Urinary bladder (tissue), 4 donors: ENCODE measurements around the gene MRPL10. TPM values are rescaled to one million over a fixed set of nuclear protein-coding genes. Genes with fewer than 3 reads are reported as not detected.

Source experiments
- DNase-seq: peaks from one replicate; pipeline ENCODE4 v3.0.0-alpha.2; 2015; ENCODE audit errors: extremely low spot score
- H3K27ac ChIP-seq: one replicate; pipeline ENCODE4 v1.5.1; 2013; ENCODE audit warnings: low read depth, mild to moderate bottlenecking, moderate library complexity
- H3K36me3 ChIP-seq: one replicate; pipeline ENCODE4 v1.6.1; 2013; ENCODE audit warnings: mild to moderate bottlenecking, moderate library complexity; ENCODE audit not compliant: insufficient read depth
- H3K4me1 ChIP-seq: one replicate; pipeline ENCODE4 v1.6.1; 2013; ENCODE audit warnings: mild to moderate bottlenecking, moderate library complexity; ENCODE audit not compliant: insufficient read depth
- H3K4me3 ChIP-seq: one replicate; pipeline ENCODE4 v1.5.1; 2013; ENCODE audit warnings: low read depth, low read length
- WGBS: extraction: QIAGEN DNeasy Blood & Tissue Kit; methylation state at CpG from one replicate; pipeline ENCODE4 v1.1.7; 2013; 5-methylcytosine and 5-hydroxymethylcytosine counted together
- polyA plus RNA-seq: library from polyadenylated mRNA; stranded (reverse); fragments of 200-250 nt; gene quantifications from one replicate; pipeline ENCODE4 v1.2.3, GENCODE V29; 2013
- total RNA-seq: library from RNA; depleted of rRNA; stranded (reverse); fragments of >200 nt; gene quantifications from one replicate; pipeline ENCODE4 v1.2.3, GENCODE V29; 2014
- donor health status: healthy with polysubstance abuse.
- donor health status: healthy.

Gene MRPL10
- total and polyA plus RNA-seq, 2 donors, result 8.5 to 80.9 TPM

DNA sequence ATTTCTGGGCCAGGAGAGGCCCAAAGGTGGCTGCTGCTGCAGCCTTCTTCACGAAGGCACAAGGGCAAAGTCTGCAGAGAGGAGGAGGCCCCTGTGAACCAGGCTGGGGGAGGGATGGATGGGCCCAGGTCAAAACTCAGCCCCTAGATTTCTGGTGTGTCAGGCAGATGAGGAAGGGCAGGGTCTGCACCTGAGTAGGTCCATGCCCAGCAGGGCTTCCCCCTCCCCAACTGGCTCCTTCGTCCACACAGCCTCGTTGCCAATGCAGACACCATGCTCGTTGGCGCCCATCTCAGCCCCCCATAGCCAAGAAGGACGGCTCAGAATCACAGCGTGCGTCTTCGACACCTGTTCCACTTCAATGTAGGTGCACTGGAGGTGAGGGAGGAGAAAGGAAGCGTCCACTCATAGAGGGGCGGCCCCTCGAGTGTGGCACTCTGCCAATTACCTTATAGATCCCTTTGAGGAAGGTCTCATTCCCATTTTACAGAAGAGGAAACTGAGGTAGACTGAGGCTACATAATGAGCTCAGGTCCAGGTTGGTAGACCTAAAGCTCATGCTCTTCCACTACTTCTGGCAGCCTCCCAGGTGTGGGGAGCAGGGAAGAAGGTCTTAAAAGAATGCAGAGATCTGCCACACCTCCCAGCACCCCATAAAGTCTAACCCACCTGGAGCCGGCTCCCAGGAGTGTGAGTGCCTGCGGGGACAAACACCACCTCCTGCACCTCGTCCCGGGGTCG, 8.8 kb upstream of the MRPL10 start:
- no peak for DNase-seq
- Histone ChIP-seq H3K4me3 (peak overlapping the region; percentile 54), H3K27ac (no peak overlapping the region), H3K4me1 (no peaks in the 10 kb centered on the region), H3K36me3 (no peaks in the 10 kb centered on the region)
- 47% methylated on average over 17 of the region's 17 CpGs for WGBS

DNA sequence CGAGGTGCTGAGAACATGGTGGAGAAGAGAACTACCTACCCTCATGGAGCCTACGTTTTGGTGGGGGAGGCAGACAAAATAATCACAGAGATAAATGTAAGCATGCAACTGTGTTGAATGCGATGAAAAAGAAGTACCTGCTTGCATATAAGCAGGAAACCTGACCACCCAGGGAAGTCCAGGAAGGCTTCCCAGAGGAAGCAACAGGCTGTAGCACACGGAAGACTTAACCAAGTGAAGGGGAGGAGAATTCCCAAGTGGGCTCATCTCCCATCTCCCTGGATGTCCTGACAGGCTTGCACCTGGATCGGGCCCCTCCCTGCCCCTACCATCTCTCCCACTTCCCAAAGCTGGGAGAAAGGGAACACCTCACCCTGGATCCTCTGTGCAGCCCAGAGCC, 7.7 kb upstream of the MRPL10 start:
- no peak for DNase-seq
- Histone ChIP-seq H3K27ac (no peak overlapping the region), H3K4me1 (no peaks in the 10 kb centered on the region), H3K4me3 (no peak overlapping the region), H3K36me3 (no peaks in the 10 kb centered on the region)
- WGBS, result 90% methylated on average over 5 of the region's 5 CpGs

GRCh38 chr17:47838636-47839035, 7.3 kb upstream of the MRPL10 start:
- H3K4me1 ChIP-seq, result no peaks in the 10 kb centered on the region
- H3K27ac ChIP-seq, result no peak overlapping the region
- no peak overlapping the region for H3K4me3 ChIP-seq
- no peaks in the 10 kb centered on the region for H3K36me3 ChIP-seq
- no peak for DNase-seq
- WGBS, result 89% methylated on average over 13 of the region's 13 CpGs

GRCh38 chr17:47837401-47838039, 6.2 kb upstream of the MRPL10 start:
- DNase-seq, result no peak

DNA sequence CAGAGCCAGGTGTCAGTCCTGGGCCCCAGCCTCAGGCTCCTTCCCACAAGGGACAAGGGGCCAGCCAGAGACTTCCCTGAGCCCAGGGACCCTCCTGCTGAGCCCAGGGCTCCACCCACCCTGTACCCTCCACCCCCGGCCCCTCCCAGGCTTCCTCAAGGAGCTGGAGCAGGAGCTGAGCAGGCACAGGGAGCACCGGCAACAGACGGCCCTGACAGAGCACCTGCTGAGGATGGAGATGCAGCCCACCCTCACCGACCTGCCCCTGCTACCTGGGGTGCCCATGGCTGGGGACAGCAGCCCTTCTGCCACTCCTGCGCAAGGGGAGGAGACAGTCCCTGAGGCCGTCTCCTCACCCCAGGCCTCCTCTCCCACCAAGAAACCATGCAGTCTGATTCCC, 5.3 kb upstream of the MRPL10 start:
- no peak overlapping the region for H3K4me3 ChIP-seq
- no peaks in the 10 kb centered on the region for H3K4me1 ChIP-seq
- H3K27ac ChIP-seq, result no peak overlapping the region
- no peak for DNase-seq
- 82% methylated on average over 6 of the region's 6 CpGs for WGBS
- H3K36me3 ChIP-seq, result no peaks in the 10 kb centered on the region

More at GRCh38 chr17:47837401-47838039, 6.2 kb upstream of the MRPL10 start:
- H3K4me1 ChIP-seq, result no peaks in the 10 kb centered on the region
- 65% methylated on average over 13 of the region's 13 CpGs for WGBS
- no peak overlapping the region for H3K4me3 ChIP-seq
- H3K36me3 ChIP-seq, result no peaks in the 10 kb centered on the region
- no peak overlapping the region for H3K27ac ChIP-seq

- DNase-seq, result no peak
- H3K36me3 ChIP-seq, result no peaks in the 10 kb centered on the region
- H3K27ac ChIP-seq, result no peak overlapping the region
- no peak overlapping the region for H3K4me3 ChIP-seq
- 62% methylated on average over 5 of the region's 5 CpGs for WGBS
- no peaks in the 10 kb centered on the region for H3K4me1 ChIP-seq
These were observed 3.4 kb upstream of the MRPL10 start for GRCh38 chr17:47834756-47835155.

- Histone ChIP-seq H3K36me3 (peaks cover 3% of the 10 kb centered on the region), H3K27ac (no peak overlapping the region), H3K4me1 (no peaks in the 10 kb centered on the region), H3K4me3 (peak overlapping the region; percentile 51)
- DNase-seq, result no peak
- WGBS, result 8% methylated on average over 7 of the region's 7 CpGs
These were observed 590 bp upstream of the MRPL10 start for GRCh38 chr17:47831934-47832327.

DNA sequence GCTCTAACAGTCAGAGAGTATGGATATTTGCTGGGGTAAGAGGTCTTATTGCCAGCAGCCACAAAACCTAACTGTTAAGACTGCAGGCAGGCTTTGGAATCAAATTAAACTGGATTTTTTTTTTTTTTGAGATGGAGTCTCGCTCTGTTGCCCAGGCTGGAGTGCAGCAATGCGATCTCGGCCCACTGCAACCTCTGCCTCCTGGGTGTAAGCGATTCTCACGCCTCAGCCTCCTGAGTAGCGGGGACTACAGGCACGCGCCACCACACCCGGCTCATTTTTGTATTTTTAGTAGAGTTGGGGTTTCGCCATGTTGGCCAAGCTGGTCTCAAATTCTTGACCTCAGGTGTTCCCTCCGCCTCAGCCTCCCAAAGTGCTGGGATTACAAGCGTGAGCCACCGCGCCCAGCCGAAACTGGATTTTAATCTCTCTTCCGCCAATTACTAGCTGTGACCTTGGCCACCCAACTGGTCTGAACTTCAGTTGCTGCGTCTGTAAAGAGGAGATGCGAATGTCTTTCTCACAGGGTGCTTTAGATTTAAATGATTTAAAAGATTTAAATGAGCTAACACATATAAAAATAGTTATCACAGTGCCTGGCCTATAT, 842 bp downstream of the MRPL10 start:
- peaks cover 8% of the 10 kb centered on the region for H3K36me3 ChIP-seq
- peak overlapping the region; percentile 43 for H3K27ac ChIP-seq
- DNase-seq, result no peak
- peak overlapping the region; percentile 51 for H3K4me3 ChIP-seq
- WGBS, result 67% methylated on average over 18 of the region's 18 CpGs
- no peaks in the 10 kb centered on the region for H3K4me1 ChIP-seq

DNA sequence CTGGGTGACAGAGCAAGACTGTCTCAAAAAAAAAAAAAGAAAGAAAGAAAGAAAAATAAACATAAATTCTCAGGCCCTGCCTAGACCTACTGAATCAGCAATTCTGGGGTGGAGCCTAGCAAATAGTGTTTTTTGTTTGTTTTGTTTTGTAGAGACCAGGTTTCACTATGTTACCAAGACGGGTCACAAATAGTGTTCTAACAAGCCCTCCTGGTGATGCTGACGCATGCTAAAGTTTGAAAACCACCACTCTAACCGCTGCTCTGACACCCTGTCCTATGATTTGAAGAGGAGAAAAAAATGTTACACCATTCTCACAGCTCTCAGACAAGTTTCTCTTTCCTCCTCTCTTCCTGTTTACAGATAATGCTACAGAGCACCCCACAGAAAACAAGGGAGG, 1.5 kb downstream of the MRPL10 start:
- H3K27ac ChIP-seq, result no peak overlapping the region
- H3K4me1 ChIP-seq, result no peaks in the 10 kb centered on the region
- no peak overlapping the region for H3K4me3 ChIP-seq
- peaks cover 8% of the 10 kb centered on the region for H3K36me3 ChIP-seq
- WGBS, result 86% methylated on average over 3 of the region's 3 CpGs
- DNase-seq, result no peak

DNA sequence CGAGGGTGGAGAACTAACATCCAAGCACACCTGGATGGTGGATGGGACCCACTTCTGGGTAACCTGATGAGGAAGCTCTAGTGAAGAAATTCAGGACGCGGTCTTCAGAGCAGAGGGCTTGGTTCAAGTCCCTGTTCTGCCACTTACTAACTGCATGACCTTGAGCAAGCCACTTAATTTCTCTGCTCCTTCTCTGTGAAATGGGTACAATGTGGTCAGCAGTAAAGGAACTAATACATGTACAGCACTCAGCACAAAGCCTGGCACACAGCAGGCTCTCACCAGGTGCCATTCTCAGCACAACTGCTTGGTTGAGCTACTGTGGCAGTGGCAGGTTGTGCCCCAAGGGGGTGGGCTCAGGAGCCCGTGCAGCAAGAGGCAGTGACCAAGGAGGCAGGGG, 7.8 kb downstream of the MRPL10 start:
- Histone ChIP-seq H3K27ac (no peak overlapping the region), H3K4me1 (no peaks in the 10 kb centered on the region), H3K36me3 (peaks cover 10% of the 10 kb centered on the region), H3K4me3 (no peak overlapping the region)
- WGBS, result 89% methylated on average over 4 of the region's 4 CpGs
- DNase-seq, result no peak

DNA sequence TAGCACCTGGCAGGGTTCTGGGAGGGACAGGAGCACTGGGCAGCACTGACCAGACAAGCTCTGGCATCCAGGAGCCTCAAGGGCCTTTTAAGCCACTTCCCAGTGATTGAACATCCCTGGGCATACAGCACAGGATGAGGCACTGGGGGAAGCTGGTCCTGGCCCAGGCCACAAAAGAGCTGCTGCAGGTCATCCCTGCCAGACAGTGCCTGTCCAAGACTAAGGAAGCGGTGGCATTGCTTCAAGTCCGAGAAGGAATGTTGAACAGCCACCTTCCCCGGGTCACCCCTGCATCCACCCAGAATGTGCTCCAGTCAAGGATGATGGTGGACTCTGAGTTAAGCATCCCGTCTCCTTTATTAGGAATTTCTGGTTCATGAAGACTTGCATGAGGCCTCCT, 8.6 kb downstream of the MRPL10 start:
- no peak for DNase-seq
- WGBS, result 91% methylated on average over 4 of the region's 4 CpGs
- Histone ChIP-seq H3K4me1 (no peaks in the 10 kb centered on the region), H3K36me3 (peaks cover 10% of the 10 kb centered on the region), H3K27ac (no peak overlapping the region), H3K4me3 (no peak overlapping the region)

DNA sequence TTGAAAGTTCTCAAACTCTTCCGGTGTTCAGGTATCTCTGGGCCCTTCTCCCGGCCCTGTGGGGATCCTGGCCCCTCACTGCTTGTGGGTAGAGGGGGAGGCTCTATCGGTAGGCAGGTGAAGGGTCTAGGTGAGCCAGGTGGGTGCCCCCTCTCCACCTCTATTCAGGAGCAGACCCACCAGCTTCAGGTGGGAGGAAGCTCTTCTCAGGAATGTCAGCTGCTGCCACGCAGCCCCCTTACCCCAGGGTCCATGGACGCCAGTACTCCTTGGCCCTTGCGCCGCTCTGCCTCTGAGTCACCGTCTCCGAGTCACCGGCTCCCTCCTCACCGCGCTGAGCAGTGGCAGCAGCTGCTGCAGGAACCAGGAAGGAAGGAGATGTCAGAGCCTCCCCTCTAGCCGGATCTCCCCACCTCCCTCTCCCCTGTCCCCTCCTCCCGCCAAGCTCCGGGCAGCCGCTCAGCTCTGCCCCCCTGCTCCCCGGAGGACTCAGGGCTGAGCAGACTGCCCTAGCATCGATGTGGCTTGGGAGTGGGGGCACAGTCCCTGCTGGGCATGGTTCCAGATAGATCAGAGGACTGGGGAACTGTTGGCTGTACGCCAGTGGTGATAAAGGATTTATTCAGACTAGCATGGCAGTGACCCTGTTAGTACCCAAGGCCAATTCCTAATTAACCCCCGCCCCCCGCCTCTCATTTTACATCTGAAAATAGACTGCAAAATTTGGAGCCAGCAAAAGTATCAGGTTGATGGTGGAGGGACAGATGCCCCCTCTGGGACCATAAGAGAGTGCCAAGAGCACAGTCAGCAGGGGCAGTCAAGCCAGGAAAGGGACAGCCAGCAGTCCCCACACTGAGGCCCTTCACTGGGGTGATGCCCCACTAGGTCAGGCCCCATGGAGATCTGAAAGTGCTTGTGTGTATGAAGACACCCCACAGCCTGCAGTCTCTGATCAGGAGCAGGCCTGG, 9.6 kb downstream of the MRPL10 start, which contains the start of gene OSBPL7:
Gene OSBPL7 (minus strand): TSS at position 371 of the 968 bp plus-strand sequence. CDS start 1,516 bp downstream, outside the sequence.
- no peaks in the 10 kb centered on the region for H3K4me1 ChIP-seq

DNA sequence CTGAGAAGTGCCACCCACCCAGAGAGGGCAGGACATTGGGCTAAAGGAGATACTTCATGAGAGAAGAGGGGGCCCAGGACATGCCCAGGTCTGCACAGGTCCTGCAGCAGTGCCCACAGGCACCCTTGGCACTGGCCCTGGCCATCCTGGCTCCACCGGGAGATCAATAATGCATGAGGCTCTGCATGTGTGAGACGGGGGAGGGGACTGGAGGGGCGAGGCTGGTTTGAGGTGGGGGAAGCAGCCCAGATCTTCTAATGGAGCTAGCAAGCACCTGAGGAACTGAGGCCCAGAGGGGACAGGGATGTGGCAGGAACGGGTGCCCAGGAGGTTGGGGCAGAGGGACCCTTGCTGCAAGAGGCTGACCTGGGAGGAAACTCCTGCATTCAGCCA, 10.3 kb downstream of the MRPL10 start:
- WGBS, result 9% methylated on average over 4 of the region's 4 CpGs
- H3K4me3 ChIP-seq, result peak overlapping the region; percentile 58
- no peak for DNase-seq
- H3K36me3 ChIP-seq, result peaks cover 2% of the 10 kb centered on the region
- H3K4me1 ChIP-seq, result no peaks in the 10 kb centered on the region
- H3K27ac ChIP-seq, result peak overlapping the region; percentile 43

More for the DNA sequence above, 9.6 kb downstream of the MRPL10 start, which contains the start of gene OSBPL7:
- peak within 1 kb of the TSS; percentile 58 for H3K4me3 ChIP-seq
- peaks cover 5% of the 10 kb centered on the region for H3K36me3 ChIP-seq
- peak; percentile 69 for DNase-seq
- 5% methylated on average over 21 of the region's 21 CpGs for WGBS
- peak within 1 kb of the TSS; percentile 43 for H3K27ac ChIP-seq
